Sigmoid colon (tissue), 3 donors: ENCODE measurements around the gene TRIP10.

Source experiments
- CTCF ChIP-seq, 4 experiments: fragments of 450-650 bp in 3 of 4; fragments of 200-600 bp in 1 of 4; IDR thresholded peaks; one replicate each; pipeline ENCODE4 v1.5.1; 2016 to 2019; ENCODE audit warnings: antibody characterized with exemption in 4 of 4, mild to moderate bottlenecking in 3 of 4, moderate library complexity in 2 of 4
- POLR2A ChIP-seq, 2 donors: fragments of 450-650 bp; IDR thresholded peaks; one replicate each; pipeline ENCODE4 v1.6.1; 2016; ENCODE audit warnings: antibody characterized with exemption in 2 of 2, mild to moderate bottlenecking in 2 of 2, moderate library complexity in 2 of 2

GRCh38 chr19:6751189-6751588 is 11.7 kb downstream of the TRIP10 start:
- TF ChIP-seq POLR2A (IDR thresholded peaks at IDR 0.05) = no peak
- TF ChIP-seq CTCF (IDR thresholded peaks at IDR 0.05) = no peak
